ENCODE data around the gene SLC51A.
"Not testable (repeated sequence)": the region's sequence is repeated elsewhere in the genome, so short reads cannot be mapped to it uniquely, and the experiment has no call there.

SLC51A gene

GRCh38 chr3:196216089-196216564 is at the start of gene SLC51A:
Gene SLC51A (plus strand): TSS chr3:196216534. CDS start chr3:196216713, 179 bp downstream.
- DNase-seq, result no peak

- peak; percentile 47 for DNase-seq
These were observed 49.6 kb upstream of the SLC51A start for GRCh38 chr3:196166741-196167140.

GRCh38 chr3:196168808-196169391 is 47.4 kb upstream of the SLC51A start:
- no peak for DNase-seq

- DNase-seq, result no peak
These were observed 46.5 kb upstream of the SLC51A start for GRCh38 chr3:196169836-196170240.

- not testable (repeated sequence) for DNase-seq
These were observed 46.0 kb upstream of the SLC51A start for GRCh38 chr3:196170296-196170695.

- no peak for DNase-seq
These were observed 41.7 kb upstream of the SLC51A start for GRCh38 chr3:196174652-196175051.

- DNase-seq, result no peak
These were observed 41.2 kb upstream of the SLC51A start for GRCh38 chr3:196175116-196175625.

- DNase-seq, result no peak
These were observed 40.6 kb upstream of the SLC51A start for GRCh38 chr3:196175722-196176121.

GRCh38 chr3:196177567-196177966 is 38.8 kb upstream of the SLC51A start:
- DNase-seq, result no peak

- no peak for DNase-seq
These were observed 38.4 kb upstream of the SLC51A start for GRCh38 chr3:196177967-196178366.

GRCh38 chr3:196178993-196179379 is 37.3 kb upstream of the SLC51A start:
- no peak for DNase-seq

- DNase-seq, result peak; percentile 89
These were observed 36.7 kb upstream of the SLC51A start for GRCh38 chr3:196179380-196180308.

- DNase-seq, result no peak
These were observed 36.0 kb upstream of the SLC51A start for GRCh38 chr3:196180346-196180745.

- DNase-seq, result no peak
These were observed 35.2 kb upstream of the SLC51A start for GRCh38 chr3:196181127-196181546.

- DNase-seq, result not testable (repeated sequence)
These were observed 32.2 kb upstream of the SLC51A start for GRCh38 chr3:196184169-196184432.

- no peak for DNase-seq
These were observed 31.5 kb upstream of the SLC51A start for GRCh38 chr3:196184881-196185280.

GRCh38 chr3:196186651-196187573 is 29.4 kb upstream of the SLC51A start:
- DNase-seq, result no peak

GRCh38 chr3:196189566-196190347 is 26.6 kb upstream of the SLC51A start:
- no peak for DNase-seq

GRCh38 chr3:196192036-196192523 is 24.3 kb upstream of the SLC51A start:
- peak; percentile 48 for DNase-seq

GRCh38 chr3:196192524-196193051 is 23.7 kb upstream of the SLC51A start:
- DNase-seq, result peak; percentile 38

- DNase-seq, result no peak
These were observed 23.1 kb upstream of the SLC51A start for GRCh38 chr3:196193133-196193735.

Measured in activated CD4-positive, alpha-beta T cell treated with anti-CD3 and anti-CD28 coated beads for 48 hours (primary cell).